Epithelial cell of esophagus (primary cell): ENCODE data around the gene B3GALT6.
A peak's percentile ranks its signal among the peaks of the same experiment; 100 is the strongest.

Experiments
- DNase-seq: peaks from one replicate; pipeline ENCODE4 v3.0.0; 2010; ENCODE audit warnings: low read depth
- H3K4me3 ChIP-seq: 2 replicates; pipeline ENCODE4 v1.5.1; 2011; ENCODE audit warnings: mild to moderate bottlenecking, low read length, control low read depth
- TF ChIP-seq, protein P1 (sequence below): IDR thresholded peaks from 2 replicates; pipeline ENCODE4 v1.5.1; 2011; ENCODE audit warnings: low read depth, mild to moderate bottlenecking, low read length, control low read depth, inconsistent platforms; ENCODE audit not compliant: insufficient read depth; ENCODE audit errors: missing control alignments

The B3GALT6 gene

DNA sequence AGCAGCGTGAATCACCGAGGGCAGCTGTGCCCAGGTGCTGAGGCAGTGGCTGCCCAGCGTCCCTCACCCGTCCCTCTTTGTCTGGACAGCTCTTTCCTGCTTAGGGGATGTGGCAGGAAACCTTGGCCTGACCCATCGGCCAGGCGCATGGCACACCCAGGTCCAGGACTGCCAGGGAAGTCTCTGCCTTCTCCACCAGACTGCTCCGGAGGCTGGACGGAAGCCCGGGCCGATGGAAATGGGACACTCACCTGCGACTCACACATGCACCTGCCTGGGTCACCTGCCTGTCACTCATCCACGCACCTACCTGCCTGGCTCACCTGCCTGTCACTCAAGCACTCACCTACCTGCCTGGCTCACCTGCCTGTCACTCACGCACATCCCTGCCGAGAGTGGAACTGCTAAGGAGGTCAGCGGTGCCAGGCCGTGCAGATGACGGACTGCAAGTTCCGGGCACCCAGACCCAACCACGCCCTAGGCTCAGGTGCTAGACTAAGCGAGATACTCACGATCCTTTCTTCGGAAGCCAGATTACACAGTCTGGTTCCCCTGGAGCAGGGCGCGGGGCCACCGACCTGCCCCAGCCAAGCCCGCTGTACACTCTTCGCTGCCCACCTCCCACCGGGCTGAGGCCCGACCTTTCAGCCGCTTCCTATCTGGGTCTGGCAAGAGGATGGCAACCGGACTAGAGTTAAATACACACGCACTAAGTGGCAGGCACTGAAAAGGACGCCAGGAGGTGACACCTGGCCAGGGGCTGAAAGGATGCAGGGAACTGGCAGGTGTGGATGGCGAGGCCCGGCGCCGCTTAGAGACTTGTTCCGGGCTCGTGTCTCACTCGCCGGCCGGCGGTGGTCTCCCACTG is 40.5 kb downstream of the B3GALT6 start:
- peak; percentile 61 for DNase-seq
- TF ChIP-seq, protein P1, sequence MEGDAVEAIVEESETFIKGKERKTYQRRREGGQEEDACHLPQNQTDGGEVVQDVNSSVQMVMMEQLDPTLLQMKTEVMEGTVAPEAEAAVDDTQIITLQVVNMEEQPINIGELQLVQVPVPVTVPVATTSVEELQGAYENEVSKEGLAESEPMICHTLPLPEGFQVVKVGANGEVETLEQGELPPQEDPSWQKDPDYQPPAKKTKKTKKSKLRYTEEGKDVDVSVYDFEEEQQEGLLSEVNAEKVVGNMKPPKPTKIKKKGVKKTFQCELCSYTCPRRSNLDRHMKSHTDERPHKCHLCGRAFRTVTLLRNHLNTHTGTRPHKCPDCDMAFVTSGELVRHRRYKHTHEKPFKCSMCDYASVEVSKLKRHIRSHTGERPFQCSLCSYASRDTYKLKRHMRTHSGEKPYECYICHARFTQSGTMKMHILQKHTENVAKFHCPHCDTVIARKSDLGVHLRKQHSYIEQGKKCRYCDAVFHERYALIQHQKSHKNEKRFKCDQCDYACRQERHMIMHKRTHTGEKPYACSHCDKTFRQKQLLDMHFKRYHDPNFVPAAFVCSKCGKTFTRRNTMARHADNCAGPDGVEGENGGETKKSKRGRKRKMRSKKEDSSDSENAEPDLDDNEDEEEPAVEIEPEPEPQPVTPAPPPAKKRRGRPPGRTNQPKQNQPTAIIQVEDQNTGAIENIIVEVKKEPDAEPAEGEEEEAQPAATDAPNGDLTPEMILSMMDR, result no peak

DNA sequence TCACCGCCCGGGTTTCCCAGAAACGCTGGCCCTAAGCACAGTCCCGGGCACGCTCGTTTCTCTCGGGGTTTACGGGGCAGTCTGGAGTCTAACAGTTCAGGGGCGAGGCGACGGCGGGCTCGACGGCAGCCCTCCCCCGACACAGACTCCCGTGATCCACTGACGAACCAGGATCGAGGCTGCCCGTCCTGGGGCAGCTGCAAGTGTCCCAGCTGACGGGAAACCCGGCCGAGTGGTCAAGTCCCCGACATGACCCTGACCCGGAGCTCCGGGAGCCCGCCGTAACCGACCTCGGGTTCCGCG is 41.1 kb downstream of the B3GALT6 start:
- DNase-seq, result no peak
- peak overlapping the region; percentile 81 for H3K4me3 ChIP-seq
- TF ChIP-seq, protein P1, result no peak

More for the DNA sequence above, 40.5 kb downstream of the B3GALT6 start:
- peak overlapping the region; percentile 81 for H3K4me3 ChIP-seq

DNA sequence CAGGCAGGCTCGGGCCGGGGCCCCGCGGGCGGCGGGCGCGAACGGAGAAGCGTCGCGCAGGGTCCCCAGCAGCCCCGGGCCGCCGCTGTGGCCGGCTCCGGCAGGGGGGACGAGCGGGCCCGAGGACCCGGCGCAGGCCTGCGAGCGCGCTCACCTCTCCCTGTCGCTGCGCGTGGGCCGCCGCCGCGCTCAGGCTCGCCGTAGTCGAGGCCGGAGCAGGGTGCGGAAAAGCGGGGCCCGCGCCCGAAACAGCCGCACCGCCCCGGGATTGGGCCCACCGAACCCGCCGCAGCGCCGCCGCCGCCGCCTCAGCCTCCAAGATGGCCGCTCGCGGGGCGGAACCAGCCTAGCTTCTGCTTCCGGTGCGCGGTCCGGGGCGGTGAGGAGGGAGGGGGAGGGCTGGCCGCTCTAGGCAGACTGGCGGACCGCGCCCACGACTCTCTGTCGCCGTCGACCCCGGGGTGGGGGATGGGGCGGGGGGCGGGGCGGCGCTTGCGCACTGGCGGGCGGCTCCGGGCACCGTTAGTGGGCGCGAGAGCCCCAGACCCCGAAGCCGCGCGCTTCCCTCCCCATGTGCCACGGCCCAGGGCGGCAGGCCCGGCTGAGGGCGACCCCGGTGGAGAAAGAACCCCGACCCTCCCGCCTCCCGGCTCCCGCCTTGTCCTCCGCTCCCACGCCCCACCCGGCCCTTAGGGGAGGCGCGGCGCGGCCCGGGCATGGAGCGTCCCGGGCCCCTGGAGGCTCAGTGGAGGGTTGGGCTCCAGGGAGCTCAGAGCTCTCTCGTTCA is 41.7 kb downstream of the B3GALT6 start, which contains the start of gene UBE2J2:
Gene UBE2J2 (minus strand): TSS at position 343 of the 787 bp plus-strand sequence. CDS start 5,862 bp downstream, outside the sequence.
- TF ChIP-seq, protein P1, result no peak
- peak within 1 kb of the TSS; percentile 81 for H3K4me3 ChIP-seq
- peak; percentile 94 for DNase-seq

DNA sequence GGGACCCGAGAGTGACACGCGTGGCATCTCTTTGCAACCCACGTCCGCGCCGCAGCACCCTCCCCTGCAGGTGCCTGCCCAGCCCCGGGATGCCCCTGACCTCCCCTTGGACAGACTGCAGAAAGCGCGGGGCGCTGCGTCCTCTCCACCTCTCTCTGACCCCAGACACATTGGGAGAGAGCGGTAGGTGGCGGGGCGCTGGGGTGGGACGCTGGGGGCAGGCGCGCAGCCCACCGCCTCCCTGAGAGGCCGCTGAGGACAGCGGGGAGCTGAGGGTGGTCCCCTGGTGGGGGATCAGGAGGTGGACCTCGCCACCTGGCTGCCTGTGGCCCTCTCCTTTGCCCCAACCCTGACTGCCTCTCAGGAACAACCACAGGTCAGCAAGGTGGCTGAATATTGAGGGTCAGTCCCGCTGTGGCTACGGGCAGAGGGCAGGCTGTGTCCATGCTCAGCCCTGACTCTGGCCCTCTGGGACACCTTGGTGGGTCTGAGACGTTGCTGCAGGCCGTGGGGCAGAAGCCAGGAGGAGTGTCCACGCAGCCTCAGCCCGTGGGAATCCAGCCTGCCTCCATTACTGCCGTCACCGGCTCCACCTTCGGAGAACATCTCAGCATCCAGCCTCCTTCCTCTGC is 42.4 kb downstream of the B3GALT6 start:
- H3K4me3 ChIP-seq, result peak overlapping the region; percentile 81
- no peak for DNase-seq
- TF ChIP-seq, protein P1, result no peak

DNA sequence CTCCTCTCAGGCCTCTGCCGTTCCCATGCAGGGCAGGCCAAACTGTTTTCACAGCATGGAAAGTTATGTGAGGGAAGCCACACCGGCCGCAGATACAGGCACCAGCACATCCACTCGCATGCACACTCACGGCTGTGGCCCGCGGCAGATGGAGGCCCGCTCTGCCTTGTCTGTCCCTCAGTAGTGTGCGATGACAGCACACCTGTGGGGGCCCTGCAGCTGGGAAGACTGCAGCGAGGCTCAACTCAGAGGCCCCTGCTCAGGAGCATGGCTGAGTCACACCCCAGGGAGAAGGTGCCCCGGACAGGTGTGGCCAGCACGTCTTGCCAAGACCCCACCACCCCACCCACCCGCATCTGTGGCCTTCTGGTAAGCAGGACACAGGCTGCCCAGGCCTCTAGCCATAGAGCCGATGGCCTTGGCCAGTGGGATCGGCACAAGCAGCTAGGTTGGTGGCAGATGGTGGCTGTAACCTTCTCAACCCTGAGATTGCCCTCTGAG is 42.9 kb downstream of the B3GALT6 start:
- no peak for DNase-seq
- H3K4me3 ChIP-seq, result no peak overlapping the region
- TF ChIP-seq, protein P1, result no peak

DNA sequence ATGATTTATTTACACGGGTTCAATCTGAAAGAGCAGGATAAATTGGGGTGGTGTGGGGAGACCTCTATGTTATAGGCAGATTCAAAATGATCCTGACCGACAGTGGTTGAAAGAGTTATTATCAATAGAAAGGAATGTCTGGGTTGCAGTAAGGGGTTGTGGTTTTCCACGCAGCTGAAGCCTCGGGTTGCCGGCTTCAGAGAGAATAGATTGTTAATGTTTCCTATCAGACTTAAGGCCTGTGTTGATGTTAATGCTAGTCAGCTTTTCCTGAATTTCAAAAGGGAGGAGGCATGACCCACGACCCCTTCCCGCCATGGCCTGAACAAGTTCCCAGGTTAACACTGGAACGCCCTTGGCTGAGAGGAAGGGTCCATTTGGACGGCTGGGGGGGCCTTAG is 43.8 kb downstream of the B3GALT6 start:
- H3K4me3 ChIP-seq, result no peak overlapping the region
- no peak for DNase-seq
- TF ChIP-seq, protein P1, result no peak
